Osteoblast (primary cell): ENCODE data around the gene PHACTR1. TPM values are rescaled to one million over a fixed set of nuclear protein-coding genes. Genes with fewer than 3 reads are reported as not detected.

Experiments
- DNase-seq: peaks from one replicate; pipeline ENCODE4 v3.0.0; 2011; ENCODE audit warnings: low spot score, mixed read lengths; ENCODE audit not compliant: insufficient read length; ENCODE audit errors: missing footprints
- H2AFZ ChIP-seq: 2 replicates; pipeline ENCODE4 v1.6.0; 2011; ENCODE audit warnings: mild to moderate bottlenecking, low read length
- H3K27ac ChIP-seq: 2 replicates; pipeline ENCODE4 v1.5.1; 2011; ENCODE audit warnings: mild to moderate bottlenecking, low read depth, low read length, moderate library complexity
- H3K27me3 ChIP-seq: 2 replicates; pipeline ENCODE4 v1.6.0; 2012; ENCODE audit warnings: mild to moderate bottlenecking, control low read depth, inconsistent platforms, low read length, moderate library complexity; ENCODE audit not compliant: insufficient read depth
- H3K36me3 ChIP-seq: 2 replicates; pipeline ENCODE4 v1.5.1; 2011; ENCODE audit warnings: mild to moderate bottlenecking, low read length, control low read depth, moderate library complexity; ENCODE audit not compliant: insufficient read depth
- H3K4me1 ChIP-seq: 2 replicates; pipeline ENCODE4 v1.5.1; 2011; ENCODE audit warnings: mild to moderate bottlenecking, low read length, control low read depth, moderate library complexity; ENCODE audit not compliant: insufficient read depth
- H3K4me2 ChIP-seq: 2 replicates; pipeline ENCODE4 v1.6.0; 2011; ENCODE audit warnings: mild to moderate bottlenecking, low read length; ENCODE audit not compliant: insufficient read depth
- H3K4me3 ChIP-seq: fragments of 200-600 bp; sonication (generic); 3 replicates; pipeline ENCODE4 v1.5.1; 2012; ENCODE audit warnings: mild to moderate bottlenecking, low read length, inconsistent platforms; ENCODE audit not compliant: insufficient read depth
- H3K79me2 ChIP-seq: 2 replicates; pipeline ENCODE4 v1.6.0; 2012; ENCODE audit warnings: mild to moderate bottlenecking, low read length, control low read depth, inconsistent platforms; ENCODE audit not compliant: insufficient read depth
- H3K9me3 ChIP-seq: 2 replicates; pipeline ENCODE4 v1.5.1; 2011; ENCODE audit warnings: low read depth, low read length, control low read depth
- H4K20me1 ChIP-seq: 2 replicates; pipeline ENCODE4 v1.6.0; 2012; ENCODE audit warnings: mild to moderate bottlenecking, low read length, control low read depth; ENCODE audit not compliant: insufficient read depth
- CTCF ChIP-seq: IDR thresholded peaks from 2 replicates; pipeline ENCODE4 v1.5.1; 2011; ENCODE audit warnings: mild to moderate bottlenecking, low read depth, low read length, moderate library complexity; ENCODE audit errors: extremely low read depth
- total RNA-seq: library from RNA; depleted of rRNA; stranded (reverse); fragments of >200 nt; gene quantifications from 2 replicates; pipeline ENCODE4 v1.2.3, GENCODE V29; 2012

PHACTR1 gene
- total RNA-seq, 1 donor, result 0.36 TPM

GRCh38 chr6:12826584-12826983 is 110.0 kb downstream of the PHACTR1 start:
- Histone ChIP-seq H3K4me3 (no peak overlapping the region), H3K4me2 (no peak overlapping the region), H3K4me1 (no peaks in the 10 kb centered on the region), H3K36me3 (no peaks in the 10 kb centered on the region), H2AFZ (no peak overlapping the region), H3K79me2 (no peaks in the 10 kb centered on the region), H4K20me1 (no peaks in the 10 kb centered on the region), H3K9me3 (no peaks in the 10 kb centered on the region), H3K27ac (no peak overlapping the region), H3K27me3 (no peaks in the 10 kb centered on the region)
- peak; percentile 61 for DNase-seq
- no peak for TF ChIP-seq CTCF

- Histone ChIP-seq H3K27me3 (no peaks in the 10 kb centered on the region), H3K4me1 (no peaks in the 10 kb centered on the region), H3K4me2 (no peak overlapping the region), H4K20me1 (no peaks in the 10 kb centered on the region), H2AFZ (no peak overlapping the region), H3K36me3 (no peaks in the 10 kb centered on the region), H3K4me3 (no peak overlapping the region), H3K27ac (no peak overlapping the region), H3K79me2 (no peaks in the 10 kb centered on the region), H3K9me3 (no peaks in the 10 kb centered on the region)
- DNase-seq, result no peak
- TF ChIP-seq CTCF, result no peak
Measured at GRCh38 chr6:12827921-12828320, 111.4 kb downstream of the PHACTR1 start.

GRCh38 chr6:12832226-12832735 is 115.7 kb downstream of the PHACTR1 start:
- H3K4me2 ChIP-seq, result no peak overlapping the region
- H3K4me1 ChIP-seq, result no peaks in the 10 kb centered on the region
- no peak overlapping the region for H3K4me3 ChIP-seq
- no peak overlapping the region for H3K27ac ChIP-seq
- H2AFZ ChIP-seq, result no peak overlapping the region
- DNase-seq, result no peak
- H3K79me2 ChIP-seq, result no peaks in the 10 kb centered on the region
- H4K20me1 ChIP-seq, result no peaks in the 10 kb centered on the region
- no peaks in the 10 kb centered on the region for H3K27me3 ChIP-seq
- no peak for TF ChIP-seq CTCF
- H3K36me3 ChIP-seq, result no peaks in the 10 kb centered on the region
- H3K9me3 ChIP-seq, result peaks cover 1% of the 10 kb centered on the region

- Histone ChIP-seq H3K79me2 (no peaks in the 10 kb centered on the region), H3K27me3 (no peaks in the 10 kb centered on the region), H4K20me1 (no peaks in the 10 kb centered on the region), H3K4me1 (no peaks in the 10 kb centered on the region), H3K4me2 (no peak overlapping the region), H3K4me3 (no peak overlapping the region), H2AFZ (no peak overlapping the region), H3K9me3 (peaks cover 1% of the 10 kb centered on the region), H3K36me3 (no peaks in the 10 kb centered on the region), H3K27ac (no peak overlapping the region)
- DNase-seq, result no peak
- TF ChIP-seq CTCF, result no peak
Measured at GRCh38 chr6:12836009-12836408, 119.4 kb downstream of the PHACTR1 start.
